Hepatocyte (in vitro differentiated cells): ENCODE data around the gene CYLD. TPM values are rescaled to one million over a fixed set of nuclear protein-coding genes. Genes with fewer than 3 reads are reported as not detected.

Source experiments
- DNase-seq: peaks from one replicate; pipeline ENCODE4 v3.0.0-alpha.2; 2016; ENCODE audit warnings: low spot score
- H2AFZ ChIP-seq: fragments of 200-600 bp; sonication (generic); 2 replicates; pipeline ENCODE4 v1.6.0; 2016; ENCODE audit warnings: antibody characterized with exemption, mild to moderate bottlenecking
- H3K27ac ChIP-seq: fragments of 200-600 bp; sonication (generic); 2 replicates; pipeline ENCODE4 v1.5.1; 2016; ENCODE audit warnings: mild to moderate bottlenecking
- H3K27me3 ChIP-seq: fragments of 200-600 bp; sonication (generic); 2 replicates; pipeline ENCODE4 v1.6.1; 2016
- H3K36me3 ChIP-seq: fragments of 200-600 bp; sonication (generic); replicated peaks from 2 replicates; pipeline ENCODE4 v1.5.1; 2016; ENCODE audit warnings: low read depth; ENCODE audit not compliant: insufficient read depth
- H3K4me1 ChIP-seq: fragments of 200-600 bp; sonication (generic); 2 replicates; pipeline ENCODE4 v1.5.1; 2016; ENCODE audit warnings: mild to moderate bottlenecking, moderate library complexity; ENCODE audit not compliant: insufficient read depth
- H3K4me2 ChIP-seq: fragments of 200-600 bp; sonication (generic); 2 replicates; pipeline ENCODE4 v1.6.0; 2016
- H3K4me3 ChIP-seq: fragments of 200-600 bp; sonication (generic); 2 replicates; pipeline ENCODE4 v1.5.1; 2016; ENCODE audit warnings: mild to moderate bottlenecking
- H3K79me2 ChIP-seq: fragments of 200-600 bp; sonication (generic); 2 replicates; pipeline ENCODE4 v1.6.0; 2017; ENCODE audit warnings: mild to moderate bottlenecking
- H3K9me2 ChIP-seq: fragments of 200-600 bp; sonication (generic); replicated peaks from 2 replicates; pipeline ENCODE4 v1.6.0; 2017; ENCODE audit warnings: mild to moderate bottlenecking; ENCODE audit not compliant: insufficient read depth
- H3K9me3 ChIP-seq: fragments of 200-600 bp; sonication (generic); 2 replicates; pipeline ENCODE4 v1.5.1; 2016; ENCODE audit warnings: low read depth, mild to moderate bottlenecking
- H4K20me1 ChIP-seq: fragments of 200-600 bp; sonication (generic); 2 replicates; pipeline ENCODE4 v1.6.0; 2016; ENCODE audit warnings: mild to moderate bottlenecking; ENCODE audit not compliant: insufficient read depth, poor library complexity, severe bottlenecking
- CTCF ChIP-seq: fragments of 200-600 bp; sonication (generic); IDR thresholded peaks from 2 replicates; pipeline ENCODE4 v1.5.1; 2016; ENCODE audit warnings: antibody characterized with exemption, mild to moderate bottlenecking; ENCODE audit not compliant: poor library complexity
- EZH2 ChIP-seq: fragments of 200-600 bp; sonication (generic); IDR thresholded peaks from 2 replicates; pipeline ENCODE4 v1.6.1; 2016; ENCODE audit warnings: antibody characterized with exemption, mild to moderate bottlenecking, borderline replicate concordance
- EZH2phosphoT487 ChIP-seq: fragments of 200-600 bp; sonication (generic); IDR thresholded peaks from one replicate; pipeline ENCODE4 v1.6.1; 2018; ENCODE audit warnings: antibody characterized with exemption, mild to moderate bottlenecking, low read depth, moderate library complexity; ENCODE audit not compliant: unreplicated experiment, severe bottlenecking
- WGBS: methylation state at CpG from one replicate; pipeline ENCODE4 v1.1.6; 2016; ENCODE audit warnings: low lambda C conversion rate; ENCODE audit errors: missing lambda C conversion rate; 5-methylcytosine and 5-hydroxymethylcytosine counted together
- polyA plus RNA-seq: library from polyadenylated mRNA; unstranded; fragments of >200 nt; fragmentation: Nextera tagmentation; extraction: Ambion mirVana; gene quantifications from 2 replicates; pipeline ENCODE4 v1.2.1, GENCODE V29; 2016
- total RNA-seq: library from RNA; depleted of rRNA; stranded (reverse); fragments of >200 nt; gene quantifications from 2 replicates; pipeline ENCODE4 v1.2.3, GENCODE V29; 2014

Gene CYLD
- total and polyA plus RNA-seq, 2 experiments from 2014 or later = 9.9 to 17.8 TPM

- WGBS = 74% methylated on average over 1 of the region's 1 CpG
- no peak for DNase-seq
- H2AFZ ChIP-seq = no peak overlapping the region
These were observed 89.9 kb downstream of the CYLD start for GRCh38 chr16:50831751-50832150.

GRCh38 chr16:50833929-50834328, 92.0 kb downstream of the CYLD start:
- no peak overlapping the region for H3K27ac ChIP-seq
- H3K4me1 ChIP-seq = no peaks in the 10 kb centered on the region
- H3K36me3 ChIP-seq = no peaks in the 10 kb centered on the region
- H3K9me2 ChIP-seq = no peaks in the 10 kb centered on the region
- no peaks in the 10 kb centered on the region for H3K79me2 ChIP-seq
- H4K20me1 ChIP-seq = no peaks in the 10 kb centered on the region
- H3K9me3 ChIP-seq = no peaks in the 10 kb centered on the region
- no peak for TF ChIP-seq EZH2
- TF ChIP-seq EZH2phosphoT487 = no peak
- no peak for TF ChIP-seq CTCF
- 98% methylated on average over 3 of the region's 3 CpGs for WGBS
- H3K4me3 ChIP-seq = no peak overlapping the region
- no peak overlapping the region for H2AFZ ChIP-seq
- no peak overlapping the region for H3K4me2 ChIP-seq
- no peak for DNase-seq
- no peaks in the 10 kb centered on the region for H3K27me3 ChIP-seq

More at GRCh38 chr16:50831751-50832150, 89.9 kb downstream of the CYLD start:
- no peak for TF ChIP-seq CTCF
- TF ChIP-seq EZH2 = no peak
- TF ChIP-seq EZH2phosphoT487 = no peak
- H3K9me2 ChIP-seq = no peaks in the 10 kb centered on the region
- H4K20me1 ChIP-seq = no peaks in the 10 kb centered on the region
- no peaks in the 10 kb centered on the region for H3K27me3 ChIP-seq
- no peak overlapping the region for H3K27ac ChIP-seq
- H3K9me3 ChIP-seq = no peaks in the 10 kb centered on the region
- no peak overlapping the region for H3K4me3 ChIP-seq
- H3K36me3 ChIP-seq = no peaks in the 10 kb centered on the region
- H3K4me1 ChIP-seq = no peaks in the 10 kb centered on the region
- H3K79me2 ChIP-seq = no peaks in the 10 kb centered on the region
- no peak overlapping the region for H3K4me2 ChIP-seq

DNA sequence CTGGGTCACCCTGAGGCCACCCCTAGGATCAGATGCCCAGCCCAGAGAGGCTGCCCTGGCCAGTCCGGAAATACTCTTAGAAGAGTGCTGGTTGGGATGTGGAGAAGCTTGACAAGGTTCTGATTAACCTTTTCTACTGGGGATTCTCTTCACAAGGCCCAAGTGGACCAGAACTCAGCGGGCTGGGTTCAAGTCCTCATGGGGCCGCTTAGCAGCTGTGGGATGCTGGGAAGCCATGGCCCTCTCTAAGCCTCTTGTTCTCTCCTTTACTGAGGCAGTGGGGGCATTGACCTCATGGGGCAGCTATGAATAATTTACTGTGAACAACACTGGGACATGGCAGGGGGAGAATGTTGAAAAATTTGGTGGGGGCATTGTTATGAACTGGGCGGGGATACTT, 92.8 kb downstream of the CYLD start:
- TF ChIP-seq CTCF (no peak), EZH2 (no peak), EZH2phosphoT487 (no peak)
- H3K9me2 ChIP-seq = no peaks in the 10 kb centered on the region
- WGBS = 99% methylated on average over 4 of the region's 4 CpGs
- H3K9me3 ChIP-seq = no peaks in the 10 kb centered on the region
- H3K27ac ChIP-seq = no peak overlapping the region
- no peak for DNase-seq
- no peak overlapping the region for H3K4me2 ChIP-seq
- H3K4me1 ChIP-seq = no peaks in the 10 kb centered on the region
- H3K4me3 ChIP-seq = no peak overlapping the region
- no peaks in the 10 kb centered on the region for H4K20me1 ChIP-seq
- no peaks in the 10 kb centered on the region for H3K36me3 ChIP-seq
- H3K79me2 ChIP-seq = no peaks in the 10 kb centered on the region
- no peaks in the 10 kb centered on the region for H3K27me3 ChIP-seq
- no peak overlapping the region for H2AFZ ChIP-seq
